Stimulated activated CD8-positive, alpha-beta memory T cell treated with anti-CD3 and anti-CD28 coated beads, Interleukin-2, amount 100 ng/mL, for 1 hour (primary cell): ENCODE results near the gene DSTYK.
"Not testable (repeated sequence)": the region's sequence is repeated elsewhere in the genome, so short reads cannot be mapped to it uniquely, and the experiment has no call there.

Source experiments
- DNase-seq, 2 donors: peaks; one replicate each; pipeline ENCODE4 v3.0.0-alpha.2; 2020; ENCODE audit warnings: low read depth in 2 of 2

DSTYK gene

GRCh38 chr1:205171369-205171768 lies 40.1 kb downstream of the DSTYK start:
- DNase-seq = no peak

- DNase-seq = no peak
Observed at GRCh38 chr1:205170532-205171269, 40.8 kb downstream of the DSTYK start.

- DNase-seq = no peak
Observed at GRCh38 chr1:205169248-205169647, 42.3 kb downstream of the DSTYK start.

DNA sequence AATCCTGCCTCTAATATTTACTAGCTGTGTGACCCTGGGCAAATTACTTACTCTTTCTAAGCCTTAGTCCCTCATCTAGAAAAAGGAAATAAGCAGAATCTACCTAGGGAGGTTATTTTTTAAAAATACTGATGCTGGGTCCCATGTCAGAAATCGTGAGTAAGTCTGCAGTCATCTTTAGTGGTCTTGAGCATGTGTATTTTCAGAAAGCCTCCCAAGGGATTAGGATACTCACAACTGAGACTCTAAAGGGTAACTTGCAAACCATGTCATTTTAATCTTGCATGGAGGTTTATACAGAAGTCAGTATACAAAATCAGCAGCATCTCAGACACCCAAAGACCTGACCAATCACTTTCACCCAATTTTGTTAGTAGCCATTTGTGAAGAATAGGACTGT lies 43.2 kb downstream of the DSTYK start:
- DNase-seq = no peak

GRCh38 chr1:205162301-205162700 lies 49.2 kb downstream of the DSTYK start:
- no peak for DNase-seq

GRCh38 chr1:205161076-205161475 lies 50.4 kb downstream of the DSTYK start:
- DNase-seq = no peak

- no peak for DNase-seq
Observed at GRCh38 chr1:205158048-205158616, 53.4 kb downstream of the DSTYK start.

GRCh38 chr1:205155665-205156377 lies 55.7 kb downstream of the DSTYK start:
- DNase-seq = not testable (repeated sequence)

- no peak for DNase-seq
Observed at GRCh38 chr1:205152505-205152904, 59.0 kb downstream of the DSTYK start.

- no peak for DNase-seq
Observed at GRCh38 chr1:205150651-205151428, 60.7 kb downstream of the DSTYK start.

- DNase-seq = no peak
Observed at GRCh38 chr1:205147191-205147835, 64.2 kb downstream of the DSTYK start.

DNA sequence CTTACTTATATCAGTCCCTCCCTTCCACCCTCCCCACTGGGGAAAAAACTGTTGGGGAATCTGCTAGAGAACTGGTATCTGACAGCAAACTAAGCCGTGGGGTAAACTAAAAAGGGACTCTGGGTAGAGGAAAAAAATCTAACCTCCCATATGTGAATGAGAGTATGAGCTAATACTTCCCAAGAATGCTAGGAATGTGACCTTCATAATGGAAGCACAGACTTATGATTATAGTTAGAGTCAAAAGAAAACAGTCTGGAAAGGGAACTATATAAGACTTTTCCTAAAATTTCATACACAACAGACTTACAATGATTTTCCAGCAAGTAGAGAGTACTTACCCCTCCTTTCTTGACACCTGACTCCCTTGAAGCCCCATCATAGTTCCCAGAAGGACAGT lies 66.8 kb downstream of the DSTYK start:
- no peak for DNase-seq

- no peak for DNase-seq
Observed at GRCh38 chr1:205144046-205144720, 67.3 kb downstream of the DSTYK start.

DNA sequence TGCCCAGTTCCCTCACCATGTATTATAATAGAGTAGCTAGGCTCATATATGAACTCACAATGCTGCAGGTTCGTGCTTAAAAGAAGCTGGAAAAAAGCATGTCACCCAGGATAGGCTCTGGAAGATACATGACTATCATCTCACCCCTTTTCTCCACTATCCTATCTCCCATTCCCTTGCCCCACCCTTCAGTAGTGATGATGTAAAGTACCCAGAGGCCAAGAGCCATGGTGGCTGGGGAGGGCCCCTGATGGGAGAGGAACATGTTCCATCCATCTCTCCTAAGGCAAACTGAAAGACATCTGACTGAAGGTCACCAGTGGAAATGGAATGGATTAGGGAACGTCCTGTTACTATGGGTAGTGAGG lies 69.4 kb downstream of the DSTYK start:
- no peak for DNase-seq

DNA sequence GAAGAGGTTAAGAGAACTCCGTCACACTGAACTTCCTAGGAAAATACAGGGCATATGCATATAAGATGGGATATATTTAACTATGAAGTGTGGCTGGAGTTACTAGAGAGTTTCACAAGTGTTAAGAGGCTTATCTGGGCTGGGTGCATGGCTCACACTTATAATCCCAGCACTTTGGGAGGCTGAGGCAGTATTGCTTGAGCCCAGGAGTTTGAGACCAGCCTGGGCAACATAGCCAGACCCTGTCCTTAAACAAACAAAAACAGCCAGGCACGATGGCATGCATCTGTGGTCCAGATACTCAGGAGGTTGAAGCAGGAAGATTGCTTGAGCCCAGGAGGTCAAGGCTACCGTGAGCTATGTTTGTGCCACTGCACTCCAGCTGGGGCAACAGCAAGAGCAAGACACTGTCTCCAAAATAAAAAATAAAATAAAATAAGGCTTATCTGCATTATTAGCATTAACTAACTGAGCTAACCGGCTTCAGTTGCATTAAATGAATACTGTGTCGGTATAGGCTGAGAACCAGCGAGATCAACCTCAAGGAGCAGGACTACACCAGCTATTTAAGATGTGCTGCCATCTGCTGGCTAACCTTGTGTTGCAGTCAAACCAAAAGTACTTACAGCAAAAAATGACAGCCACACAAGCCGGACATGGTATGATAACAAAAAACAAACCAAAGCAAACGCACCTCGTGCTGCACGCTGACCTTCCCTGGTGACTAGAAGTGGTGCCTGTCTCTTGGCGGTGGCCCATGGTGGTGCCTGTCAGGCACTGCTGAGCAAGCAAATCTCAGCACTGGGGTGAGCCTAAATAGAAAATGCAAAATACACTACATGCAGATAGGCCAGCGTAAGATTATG lies 70.0 kb downstream of the DSTYK start:
- peak; percentile 35 to 51 for DNase-seq

GRCh38 chr1:205140113-205140512 lies 71.4 kb downstream of the DSTYK start:
- no peak for DNase-seq

DNA sequence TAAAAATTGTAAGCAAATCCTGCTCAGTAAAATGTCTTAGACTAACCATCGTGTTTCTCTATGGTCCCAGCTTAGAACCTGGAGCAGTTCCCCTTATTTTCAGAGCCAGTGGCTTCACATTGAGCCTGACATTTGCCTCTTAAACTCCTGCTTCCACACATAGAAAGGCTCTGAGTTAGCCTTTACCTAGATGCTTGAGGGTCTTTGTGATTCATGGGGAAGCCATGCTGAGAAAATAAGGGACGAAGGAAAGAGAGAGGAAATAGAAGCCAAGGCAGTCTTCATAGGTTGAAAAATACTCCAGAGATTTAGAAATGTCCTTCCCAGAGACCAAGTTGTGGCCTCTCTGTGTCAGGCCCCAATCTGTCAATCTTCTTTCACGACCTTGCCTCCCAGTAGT lies 73.6 kb downstream of the DSTYK start:
- no peak for DNase-seq

- DNase-seq = no peak
Observed at GRCh38 chr1:205133287-205133686, 78.2 kb downstream of the DSTYK start.

GRCh38 chr1:205129447-205130029 lies 82.0 kb downstream of the DSTYK start:
- no peak for DNase-seq

GRCh38 chr1:205128050-205128449 lies 83.5 kb downstream of the DSTYK start:
- no peak for DNase-seq
